NT2/D1 (cell line): Measurements from ENCODE around the gene PHC2.

Experiments used
- SUZ12 ChIP-seq: IDR thresholded peaks from 2 replicates; pipeline ENCODE4 v1.6.1; 2011; ENCODE audit not compliant: insufficient read length, insufficient read depth; ENCODE audit errors: extremely low read depth
- YY1 ChIP-seq: IDR thresholded peaks from 2 replicates; pipeline ENCODE4 v1.6.1; 2011; ENCODE audit not compliant: insufficient read length, insufficient read depth

- TF ChIP-seq YY1 (no peak), SUZ12 (no peak)
Measured at GRCh38 chr1:33349081-33349759, 81.7 kb downstream of the PHC2 start.
